ENCODE results near the gene ARHGAP15.
A peak's percentile ranks its signal among the peaks of the same experiment; 100 is the strongest.
"Not testable (repeated sequence)": the region's sequence is repeated elsewhere in the genome, so short reads cannot be mapped to it uniquely, and the experiment has no call there.

ARHGAP15 gene

DNA sequence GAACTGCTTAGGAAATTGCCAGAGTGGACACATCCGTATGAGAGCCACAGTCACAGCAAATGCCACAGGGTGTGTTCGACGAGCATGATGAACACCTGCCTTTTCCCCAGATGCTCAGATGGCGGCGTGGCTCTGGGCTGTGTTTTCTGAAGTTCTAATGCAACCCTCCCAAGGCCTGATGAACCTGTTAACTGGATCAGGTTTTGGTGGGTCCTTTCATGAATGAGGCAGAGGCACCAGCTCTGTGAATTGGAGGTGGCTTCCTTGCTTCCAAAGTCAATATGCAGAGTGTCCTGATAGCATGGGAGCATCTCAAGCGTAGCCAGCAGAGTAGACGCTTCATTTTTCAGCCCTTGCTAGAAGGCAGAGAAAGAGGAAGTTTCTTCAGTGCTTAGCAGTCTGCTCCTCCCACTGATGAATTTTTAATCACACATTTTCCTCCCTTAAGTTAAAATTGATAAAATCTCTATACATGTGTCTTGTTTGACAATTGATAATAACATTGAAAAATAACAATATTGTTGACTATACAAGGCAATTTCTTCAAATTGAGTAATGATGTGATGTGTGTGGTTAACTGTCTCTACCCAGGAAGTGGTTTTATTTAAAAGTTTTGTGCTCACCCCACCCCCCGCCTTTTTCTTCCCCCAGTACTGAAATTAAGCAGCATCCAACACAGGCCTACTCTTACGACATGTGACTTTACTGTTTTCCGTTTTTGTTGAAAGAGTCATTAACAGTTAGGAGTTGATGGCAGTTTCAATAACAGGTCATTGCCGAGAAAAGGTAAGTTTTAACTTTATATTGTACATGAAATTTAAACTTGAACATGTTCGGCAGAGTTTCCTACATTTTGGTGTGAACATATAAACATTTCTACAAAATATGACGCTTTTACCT, at the start of gene ARHGAP15:
TSS of gene ARHGAP15 (plus strand) at position 739 of the 900 bp plus-strand sequence.
- peak; percentile 71 for DNase-seq

DNA sequence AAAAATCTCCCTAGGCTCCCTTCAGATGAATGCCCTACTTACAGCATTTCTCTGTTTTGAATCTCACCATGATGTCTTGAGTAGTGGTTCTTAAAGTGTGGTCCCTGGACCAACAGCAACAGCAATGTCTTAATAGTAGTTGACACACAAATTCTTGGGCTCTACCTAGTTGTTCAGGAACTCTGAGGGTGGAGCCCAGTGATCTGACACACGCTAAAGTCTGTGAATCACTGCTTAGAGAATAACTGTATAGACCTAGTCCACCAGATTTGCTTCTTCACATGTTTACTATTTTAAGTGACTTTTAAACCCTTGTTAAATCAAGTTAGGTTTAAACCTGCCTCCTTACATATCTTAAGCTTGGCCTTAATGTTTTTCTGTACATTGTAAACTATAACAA, 47.6 kb upstream of the ARHGAP15 start:
- DNase-seq, result no peak

DNA sequence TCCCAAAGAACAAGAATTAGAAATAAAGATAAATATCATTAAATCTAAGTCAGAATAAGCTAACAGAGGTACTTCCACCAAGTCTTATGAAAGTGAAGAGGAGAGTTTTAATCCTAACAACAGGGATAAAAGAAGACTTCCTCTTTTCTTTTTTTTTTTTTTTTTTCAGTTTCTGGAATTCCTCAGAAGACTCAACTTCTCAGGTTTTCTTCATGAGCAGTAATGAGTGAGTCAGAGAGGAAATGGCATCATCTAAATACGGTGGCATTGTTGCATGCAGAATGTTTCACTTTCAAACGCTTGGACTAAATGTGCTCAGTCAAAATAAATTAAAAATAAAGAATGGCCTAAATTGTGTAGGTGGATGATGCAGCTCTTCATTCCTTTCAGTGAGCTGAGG, 45.6 kb upstream of the ARHGAP15 start:
- DNase-seq, result no peak

DNA sequence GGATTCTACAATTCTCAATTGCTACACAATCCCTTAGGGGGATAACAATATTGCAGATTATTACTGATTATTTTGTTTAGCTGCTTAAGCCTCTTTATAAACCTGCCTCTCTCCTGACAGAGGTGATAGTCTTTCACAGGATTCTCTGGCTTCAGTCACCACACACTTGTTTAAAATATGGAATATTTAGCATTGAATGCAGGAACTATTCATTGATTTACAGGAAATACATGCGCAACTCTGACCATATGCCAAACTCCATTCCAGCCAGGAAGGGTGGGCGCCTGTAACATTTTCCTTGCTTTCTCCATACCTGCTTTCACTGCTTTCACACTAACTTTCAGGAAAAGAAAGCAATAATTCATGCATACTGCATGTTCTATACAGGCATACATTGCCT, 44.8 kb upstream of the ARHGAP15 start:
- no peak for DNase-seq

DNA sequence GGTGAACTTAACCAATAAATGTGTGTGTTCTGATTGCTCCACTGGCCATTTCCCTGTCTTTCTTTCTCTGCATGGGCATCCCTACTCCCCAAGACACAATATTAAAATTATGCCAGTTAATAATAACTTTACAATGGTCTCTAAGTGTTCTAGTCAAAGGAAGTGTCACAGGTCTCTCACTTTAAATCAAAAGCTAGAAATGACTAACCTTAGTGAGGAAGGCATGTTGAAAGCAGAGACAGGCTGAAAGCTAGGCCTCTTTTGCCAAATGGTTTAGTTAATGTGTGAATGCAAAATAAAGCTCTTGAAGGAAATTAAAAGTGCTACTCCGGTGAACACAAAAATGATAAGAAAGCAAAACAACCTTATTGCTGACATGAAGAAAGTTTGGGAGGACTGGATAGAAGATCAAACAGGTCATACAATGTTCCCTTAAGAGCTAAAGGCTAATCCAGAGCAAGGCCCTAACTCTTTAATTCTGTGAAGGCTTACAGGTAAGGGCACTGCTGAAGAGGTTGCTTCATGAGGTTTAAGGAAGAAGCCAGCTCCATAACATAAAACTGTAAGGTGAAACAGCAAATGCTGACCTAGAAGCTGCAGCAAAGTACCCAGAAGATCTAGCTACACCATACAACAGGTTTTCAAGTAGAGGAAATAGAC, 44.0 kb upstream of the ARHGAP15 start:
- no peak for DNase-seq

DNA sequence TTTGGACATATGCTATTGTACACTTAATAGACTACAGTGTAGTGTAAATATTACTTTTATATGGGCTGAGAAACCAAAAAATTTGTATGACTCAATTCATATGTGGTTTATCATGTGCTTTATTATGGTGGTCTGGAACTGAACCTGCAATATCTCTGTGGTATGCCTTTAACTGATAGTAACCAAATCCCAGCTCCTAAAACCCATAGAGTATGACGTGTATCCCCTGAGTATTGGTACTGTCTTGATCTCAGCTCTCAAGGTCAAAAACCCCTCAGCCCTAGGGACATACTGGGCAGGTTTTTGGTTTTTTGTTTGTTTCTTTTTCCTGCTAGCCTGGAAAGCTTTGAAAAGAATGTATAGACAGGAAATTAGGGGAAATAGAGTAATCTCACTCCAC, 42.2 kb upstream of the ARHGAP15 start:
- DNase-seq, result no peak

DNA sequence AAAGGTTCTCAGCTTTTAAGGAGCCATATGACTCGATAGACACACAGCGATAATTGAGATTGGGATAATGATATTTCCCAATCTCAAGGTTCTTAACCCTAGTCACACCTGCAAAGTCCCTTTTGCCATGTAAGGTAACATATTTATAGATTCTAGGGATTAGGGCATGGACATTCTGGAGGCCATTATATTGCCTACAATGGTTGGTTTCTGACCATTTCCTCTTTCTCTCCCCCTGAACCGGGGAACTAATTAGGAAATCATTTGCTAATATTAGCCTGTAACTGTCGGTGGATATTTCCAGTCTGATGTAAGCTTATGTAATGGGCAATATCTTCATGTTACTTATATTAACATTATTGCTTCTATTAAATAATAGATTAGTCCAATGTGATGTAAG, 40.8 kb upstream of the ARHGAP15 start:
- no peak for DNase-seq

DNA sequence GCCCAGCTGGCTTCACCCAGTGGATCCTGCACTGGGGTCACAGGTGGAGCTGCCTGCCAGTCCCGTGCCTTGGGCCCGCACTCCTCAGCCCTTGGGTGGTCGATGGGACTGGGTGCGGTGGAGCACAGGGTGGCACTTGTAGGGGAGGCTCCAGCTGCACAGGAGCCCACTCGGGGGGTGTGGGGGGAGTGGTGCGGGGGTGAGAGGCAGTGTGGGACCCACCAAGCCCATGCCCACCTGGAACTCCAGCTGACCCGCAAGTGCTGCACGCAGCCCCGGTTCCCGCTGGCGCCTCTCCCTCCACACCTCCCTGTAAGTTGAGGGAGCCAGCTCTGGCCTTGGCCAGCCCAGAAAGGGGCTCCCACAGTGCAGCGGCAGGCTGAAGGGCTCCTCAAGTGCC, 39.7 kb upstream of the ARHGAP15 start:
- not testable (repeated sequence) for DNase-seq

DNA sequence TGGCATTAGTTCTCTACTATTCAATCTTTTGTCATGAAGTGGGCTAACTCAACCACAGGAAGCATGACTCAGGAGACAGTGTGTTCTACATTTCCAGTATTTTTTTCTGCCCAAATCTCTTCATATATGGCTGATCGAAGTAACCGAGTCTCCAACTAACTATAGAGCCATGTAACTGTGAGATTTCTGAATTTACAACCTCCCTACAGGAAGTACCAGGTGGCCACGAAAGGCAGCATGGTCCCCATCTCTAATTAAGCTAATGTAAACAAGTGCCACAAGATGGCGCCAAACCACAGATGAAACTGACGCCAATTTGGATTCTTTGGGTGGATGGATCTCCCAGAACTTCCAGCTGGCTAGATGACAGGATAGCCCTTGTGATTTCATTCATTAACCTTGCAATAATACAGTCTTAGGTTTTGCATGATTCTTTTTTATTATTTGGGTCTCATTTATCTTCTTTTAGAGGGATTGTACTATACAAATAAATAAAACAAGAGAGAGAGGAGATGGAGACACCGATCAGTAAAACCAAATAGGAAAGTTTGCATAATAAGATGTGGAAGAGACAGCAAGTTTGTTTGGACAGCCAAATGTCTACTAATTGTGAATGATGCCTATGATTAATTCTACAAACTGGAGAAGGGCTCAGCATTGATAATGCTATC, 18.3 kb upstream of the ARHGAP15 start:
- DNase-seq, result peak; percentile 50

DNA sequence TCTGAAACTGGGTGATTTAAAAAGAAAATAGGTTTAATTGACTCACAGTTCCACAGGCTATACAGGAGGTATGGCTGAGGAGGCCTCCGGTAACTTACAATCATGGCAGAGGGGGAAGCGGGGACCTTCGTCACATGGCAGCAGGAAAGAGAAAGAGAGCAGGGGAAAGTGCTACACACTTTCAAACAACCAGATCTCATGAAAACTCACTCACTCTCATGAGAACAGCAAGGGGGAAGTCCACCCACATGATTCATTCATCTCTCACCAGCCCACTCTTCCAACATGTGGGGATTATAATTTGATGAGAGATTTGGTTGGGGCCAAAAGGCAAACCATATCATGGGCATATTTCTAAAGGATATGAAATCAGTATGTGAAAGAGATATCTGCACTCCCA, 12.0 kb upstream of the ARHGAP15 start:
- DNase-seq, result no peak

DNA sequence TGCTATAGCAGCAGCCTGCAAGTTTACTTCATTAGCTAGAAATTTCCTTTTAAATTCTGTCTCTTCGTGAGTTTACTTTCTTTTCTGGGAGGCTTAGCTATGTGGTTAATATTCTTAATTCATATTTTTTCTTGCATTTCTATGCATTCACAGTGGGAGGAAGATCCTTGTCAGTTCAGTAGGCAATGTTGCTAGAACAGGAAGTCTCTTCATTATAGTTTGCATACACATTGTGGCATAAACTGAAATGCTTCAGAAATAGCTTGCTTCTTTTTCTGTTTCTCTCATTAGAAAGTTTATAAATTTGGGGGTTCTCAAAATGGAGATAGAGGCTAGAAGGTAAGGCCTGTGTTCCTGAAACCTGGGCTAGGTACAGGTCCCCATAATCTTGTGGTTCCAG, 8.1 kb upstream of the ARHGAP15 start:
- DNase-seq, result no peak

DNA sequence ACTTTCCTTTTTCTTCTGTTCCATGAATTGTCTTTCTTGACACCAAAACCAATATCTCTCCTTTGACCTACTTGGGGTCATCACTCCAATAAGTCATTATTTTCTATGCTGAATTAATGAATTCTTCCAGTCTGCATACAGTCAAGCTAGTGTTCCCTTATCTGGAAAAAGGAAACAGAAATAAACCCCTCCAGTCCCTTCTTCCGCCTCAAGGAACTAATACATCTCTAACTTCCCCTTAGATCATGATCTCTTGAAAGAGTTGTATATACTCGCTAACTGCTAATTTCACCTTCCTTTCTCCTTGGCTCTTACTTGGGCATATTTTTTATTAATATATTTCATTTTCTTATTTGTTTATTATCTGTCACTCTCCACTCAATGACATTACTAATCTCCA, 7.3 kb upstream of the ARHGAP15 start:
- no peak for DNase-seq

DNA sequence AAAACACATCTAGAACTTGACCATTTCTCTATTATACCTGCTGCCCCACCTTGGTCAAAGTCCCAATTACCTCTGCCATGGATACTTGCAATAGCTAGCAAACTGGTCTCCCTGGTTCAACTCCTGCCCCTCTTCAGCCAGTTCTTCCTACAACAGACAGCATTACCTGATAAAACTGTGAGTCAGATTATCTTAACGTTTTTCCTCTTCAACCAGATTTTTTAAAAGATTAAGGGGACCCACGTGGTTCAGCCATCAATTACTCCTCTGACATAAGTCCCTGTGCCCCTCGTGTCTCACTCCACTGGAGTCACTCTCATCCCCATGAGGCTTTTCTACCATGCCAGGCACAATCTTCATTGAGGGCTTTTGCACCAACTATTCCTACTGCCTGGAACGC, 5.3 kb upstream of the ARHGAP15 start:
- DNase-seq, result no peak

DNA sequence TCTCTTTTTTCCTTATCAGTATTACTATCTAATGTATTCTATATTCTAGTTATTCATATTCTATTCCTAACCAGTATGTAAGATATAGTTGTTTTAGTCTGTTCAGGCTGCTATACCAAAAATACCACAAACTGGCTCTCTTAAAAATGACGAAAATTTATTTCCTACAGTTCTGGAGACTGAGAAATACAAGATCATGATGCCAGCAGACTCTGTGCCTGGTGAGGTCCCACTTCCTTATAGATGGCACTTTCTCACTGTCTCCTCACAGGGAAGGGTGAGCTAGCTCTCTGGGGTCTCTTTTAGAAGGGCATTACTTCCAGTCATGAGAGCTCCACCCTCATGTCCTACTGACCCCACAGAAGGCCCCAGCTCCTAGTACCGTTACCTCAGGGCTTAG, 4.8 kb upstream of the ARHGAP15 start:
- no peak for DNase-seq

DNA sequence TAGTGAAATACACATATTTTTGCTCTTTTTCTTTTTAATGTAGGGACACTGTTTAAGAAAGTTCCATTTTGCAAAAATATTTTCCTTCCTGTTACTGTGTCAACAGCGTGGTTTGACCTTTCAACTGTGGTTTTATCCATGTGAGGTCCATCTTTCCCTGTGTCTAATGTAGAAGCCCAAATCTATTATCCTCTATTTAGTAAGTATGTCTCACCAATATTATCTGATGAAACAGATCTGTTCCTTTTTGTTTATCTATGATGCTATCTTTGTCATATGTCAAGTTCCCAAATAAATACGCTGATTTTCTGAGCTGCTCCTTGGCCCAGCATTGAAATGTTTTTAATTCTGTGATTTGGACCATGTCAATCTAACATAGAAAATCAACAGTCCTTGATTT, 3.5 kb upstream of the ARHGAP15 start:
- no peak for DNase-seq

DNA sequence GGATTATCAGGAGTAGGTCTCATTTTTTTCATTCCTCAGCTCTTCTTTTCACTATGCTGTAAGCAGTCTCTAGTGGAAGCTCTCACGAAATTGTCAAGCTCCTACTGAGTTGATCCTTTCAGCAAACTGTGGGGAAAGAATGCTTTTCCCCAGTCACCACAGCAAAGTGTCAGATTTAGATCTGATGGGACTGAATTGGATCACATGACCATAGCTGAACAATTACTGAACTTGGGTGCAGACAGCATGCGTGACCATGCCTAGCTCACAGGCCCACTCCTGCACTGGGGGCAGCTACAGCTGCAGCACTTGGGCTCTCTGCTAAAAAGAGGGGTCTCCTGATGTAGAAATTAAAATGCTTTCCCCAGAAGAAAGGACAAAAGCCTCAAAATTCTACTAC, 3.1 kb downstream of the ARHGAP15 start:
- no peak for DNase-seq

DNA sequence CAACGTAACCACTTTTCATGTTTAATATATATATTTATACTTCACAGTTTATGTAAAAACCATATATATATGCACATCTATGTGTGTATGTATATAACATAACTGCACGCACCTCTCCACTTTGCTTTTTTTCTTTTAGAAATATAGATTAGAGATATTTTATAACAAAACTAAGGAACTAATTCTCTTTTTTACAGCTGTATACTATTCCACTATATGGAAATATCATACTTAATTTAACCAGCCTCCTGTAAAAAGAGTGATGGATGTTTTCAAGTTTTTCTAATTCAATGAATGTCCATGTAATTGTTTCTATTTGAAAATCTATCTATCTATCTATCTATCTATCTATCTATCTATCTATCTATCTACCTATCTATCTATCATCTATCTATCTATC, 4.6 kb downstream of the ARHGAP15 start:
- no peak for DNase-seq

DNA sequence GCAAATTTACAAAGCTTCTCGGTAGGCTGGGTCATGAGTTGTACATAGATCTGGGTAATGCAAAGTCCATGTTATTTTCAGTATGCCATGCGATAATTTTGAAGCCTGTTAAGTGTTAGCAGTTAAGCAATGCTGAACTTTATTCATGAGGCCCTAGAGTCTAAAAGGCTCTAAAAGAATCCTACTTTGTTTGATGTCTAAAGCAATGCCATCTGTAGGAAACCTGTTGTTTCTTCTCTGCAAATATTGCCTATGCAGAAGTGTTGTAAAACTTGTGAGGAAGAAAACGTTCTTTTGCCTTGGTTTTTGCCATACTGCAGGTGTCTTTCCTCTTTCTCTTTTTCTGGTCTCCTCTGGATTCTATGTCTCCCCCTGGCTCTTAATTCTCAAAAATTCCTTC, 9.1 kb downstream of the ARHGAP15 start:
- DNase-seq, result no peak

DNA sequence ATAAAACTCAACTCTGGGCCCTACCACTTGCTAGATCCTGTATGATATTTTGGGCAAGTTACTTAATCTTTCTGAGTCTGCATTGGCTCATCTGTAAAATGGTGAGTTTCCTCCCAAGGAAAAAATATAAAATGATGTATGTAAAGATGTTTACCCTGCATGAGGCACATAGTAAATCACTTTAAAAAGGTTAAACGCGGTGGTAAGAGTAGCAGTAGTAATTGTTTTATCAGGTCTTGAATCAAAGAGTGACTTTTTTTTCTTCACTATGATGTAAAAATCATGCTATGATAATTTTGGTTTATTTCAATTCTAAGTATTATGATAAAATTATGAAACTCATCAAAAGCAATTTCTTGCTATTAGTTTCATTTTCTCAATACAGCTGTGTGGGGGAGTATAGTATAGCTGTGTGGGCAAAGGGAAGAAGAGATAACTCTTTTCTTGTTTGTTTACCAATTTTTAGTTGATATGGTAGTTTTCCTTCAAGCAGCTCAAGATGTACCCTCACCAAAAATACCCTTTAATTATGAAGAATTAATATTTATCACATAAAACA, 10.7 kb downstream of the ARHGAP15 start:
- DNase-seq, result no peak

DNA sequence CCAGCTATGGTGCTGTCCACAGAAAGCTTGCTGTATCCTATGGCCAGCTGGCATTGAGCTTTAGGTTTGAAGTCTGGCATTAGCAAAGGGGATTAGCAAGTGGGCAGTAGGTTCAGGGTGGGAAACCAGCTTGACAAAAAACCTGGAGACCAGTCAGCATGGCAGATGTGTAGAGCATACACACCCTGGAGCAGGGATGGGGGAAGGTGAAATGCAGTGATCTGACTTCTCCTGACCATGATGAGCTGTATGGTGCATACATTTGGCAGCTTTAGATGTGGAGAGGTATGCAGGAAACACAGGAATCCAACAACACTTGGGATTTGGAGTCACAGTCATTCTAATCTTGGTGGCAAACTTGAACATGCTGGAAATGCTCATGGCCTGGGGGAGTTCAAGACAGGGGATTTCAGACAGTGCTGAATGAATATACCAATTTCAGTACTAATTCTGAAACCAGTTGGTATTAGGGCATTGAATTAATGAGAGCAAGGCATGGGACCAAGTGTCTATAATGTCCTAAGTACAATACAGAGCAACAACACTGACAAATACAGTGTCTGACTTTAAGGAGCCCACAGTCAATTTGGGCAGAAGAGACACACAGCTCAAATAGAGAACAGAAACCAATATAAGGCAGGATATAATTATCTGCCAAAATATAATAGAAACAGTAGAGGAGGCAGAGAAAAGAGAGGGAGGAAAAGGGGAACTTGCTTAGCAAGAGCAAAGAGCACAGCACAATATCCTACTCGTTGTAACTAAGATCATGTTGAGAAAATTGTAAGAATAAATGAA, 11.8 kb downstream of the ARHGAP15 start:
- DNase-seq, result no peak

DNA sequence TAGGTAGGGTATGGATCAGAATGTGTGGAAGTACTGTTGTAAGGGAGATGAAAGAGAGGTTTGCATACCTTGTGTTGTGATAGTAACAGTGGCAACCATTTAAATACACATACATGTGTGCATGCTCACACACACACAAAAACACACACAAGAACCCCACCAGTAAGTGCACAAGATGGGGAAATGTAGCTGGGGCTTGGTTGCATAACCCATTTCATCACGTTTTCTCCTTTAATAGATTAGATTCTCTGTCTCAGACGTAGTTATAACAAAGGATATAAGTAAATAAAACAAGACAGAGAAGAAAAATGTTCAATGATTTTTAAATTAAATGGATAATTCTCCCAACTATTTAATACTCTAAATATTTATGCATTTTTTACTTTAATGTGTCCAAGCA, 13.4 kb downstream of the ARHGAP15 start:
- DNase-seq, result no peak

DNA sequence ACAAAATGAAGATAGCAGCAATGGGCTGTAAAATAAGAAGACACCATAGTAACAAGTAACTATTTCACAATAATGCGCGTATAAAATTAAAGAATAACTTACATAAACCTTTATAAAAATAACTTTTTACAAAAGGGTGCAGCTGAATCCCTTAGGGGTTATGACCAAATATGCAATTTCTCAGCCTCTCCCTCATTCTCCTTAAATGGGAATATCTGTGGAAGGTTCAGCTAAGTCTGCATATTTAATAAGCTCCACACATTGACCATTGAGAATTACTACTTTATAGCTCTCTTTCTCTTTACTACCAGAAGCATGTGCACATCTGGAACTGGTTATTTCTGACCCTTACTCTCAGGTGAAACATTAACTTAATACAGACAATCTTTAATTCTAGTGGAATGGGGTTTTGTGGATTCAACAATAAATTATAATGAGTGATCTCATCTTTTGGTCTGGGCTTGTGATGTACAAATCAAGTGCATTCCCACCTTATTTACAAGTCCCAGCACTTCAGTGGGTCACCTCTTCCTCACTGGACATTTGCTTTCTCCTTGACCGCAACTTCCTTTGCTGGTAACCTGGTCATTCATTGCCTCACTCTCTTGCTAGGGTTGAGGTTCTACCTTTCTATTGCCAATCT, 15.7 kb downstream of the ARHGAP15 start:
- DNase-seq, result no peak

All from activated T-cell treated with anti-CD3 and anti-CD28 coated beads, Interleukin-2, amount 50 U/mL, for 1 hour (primary cell).